Osteocyte (in vitro differentiated cells): ENCODE results near the gene GATA3. TPM values are rescaled to one million over a fixed set of nuclear protein-coding genes. Genes with fewer than 3 reads are reported as not detected.

Experiments
- DNase-seq: peaks from one replicate; pipeline ENCODE4 v3.0.0; 2021; ENCODE audit warnings: mixed read lengths; ENCODE audit not compliant: unreplicated experiment; ENCODE audit errors: extremely low spot score
- H3K27ac Mint-ChIP-seq: one replicate; pipeline ENCODE4 v1.8.0; 2021; ENCODE audit warnings: mild to moderate bottlenecking, mixed read lengths; ENCODE audit not compliant: unreplicated experiment
- H3K27me3 Mint-ChIP-seq: one replicate; pipeline ENCODE4 v1.8.0; 2021; ENCODE audit warnings: mixed read lengths; ENCODE audit not compliant: unreplicated experiment
- H3K36me3 Mint-ChIP-seq: one replicate; pipeline ENCODE4 v1.8.0; 2021; ENCODE audit warnings: mixed read lengths; ENCODE audit not compliant: unreplicated experiment
- H3K4me1 Mint-ChIP-seq: one replicate; pipeline ENCODE4 v1.8.0; 2021; ENCODE audit warnings: mixed read lengths; ENCODE audit not compliant: unreplicated experiment
- H3K4me3 Mint-ChIP-seq: one replicate; pipeline ENCODE4 v1.8.0; 2021; ENCODE audit warnings: mild to moderate bottlenecking, moderate library complexity, mixed read lengths; ENCODE audit not compliant: unreplicated experiment
- H3K9me3 Mint-ChIP-seq: one replicate; pipeline ENCODE4 v1.8.0; 2021; ENCODE audit warnings: mixed read lengths; ENCODE audit not compliant: unreplicated experiment
- total RNA-seq: library from RNA; stranded (reverse); gene quantifications from 2 replicates; pipeline ENCODE4 v1.2.1, GENCODE V29; 2021
- TF ChIP-seq, protein P1 (sequence below): fragments of 200-600 bp; sonication (generic); IDR thresholded peaks from 2 replicates; pipeline ENCODE4 v1.5.0; 2021; ENCODE audit warnings: antibody characterized with exemption, mild to moderate bottlenecking, moderate library complexity

Gene GATA3
- total RNA-seq, 1 donor from 2014 or later: not detected

DNA sequence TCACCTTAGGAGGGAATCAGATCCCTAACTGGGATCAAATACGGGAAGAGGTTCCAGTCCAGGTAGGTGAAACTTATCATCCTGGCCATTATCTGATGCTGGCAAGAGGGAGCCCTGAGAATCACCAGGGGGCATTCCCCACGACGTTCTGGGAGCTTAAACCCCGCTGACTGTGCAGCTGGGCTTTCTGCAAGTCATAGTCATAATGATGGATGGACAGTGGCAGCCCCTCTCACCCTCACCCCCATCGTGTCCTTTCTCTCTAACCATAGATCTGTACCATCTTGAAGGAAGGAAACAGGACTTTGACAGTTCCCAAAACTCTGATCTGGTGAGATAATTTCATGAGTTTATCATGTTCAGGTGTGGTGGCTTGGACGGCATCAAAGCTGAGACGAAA is 50.2 kb downstream of the GATA3 start:
- Mint-ChIP-seq H3K27ac (no peak overlapping the region), H3K4me1 (no peaks in the 10 kb centered on the region), H3K27me3 (peaks cover 2% of the 10 kb centered on the region), H3K4me3 (no peak overlapping the region), H3K9me3 (no peaks in the 10 kb centered on the region), H3K36me3 (no peaks in the 10 kb centered on the region)
- DNase-seq: no peak
- TF ChIP-seq, protein P1, sequence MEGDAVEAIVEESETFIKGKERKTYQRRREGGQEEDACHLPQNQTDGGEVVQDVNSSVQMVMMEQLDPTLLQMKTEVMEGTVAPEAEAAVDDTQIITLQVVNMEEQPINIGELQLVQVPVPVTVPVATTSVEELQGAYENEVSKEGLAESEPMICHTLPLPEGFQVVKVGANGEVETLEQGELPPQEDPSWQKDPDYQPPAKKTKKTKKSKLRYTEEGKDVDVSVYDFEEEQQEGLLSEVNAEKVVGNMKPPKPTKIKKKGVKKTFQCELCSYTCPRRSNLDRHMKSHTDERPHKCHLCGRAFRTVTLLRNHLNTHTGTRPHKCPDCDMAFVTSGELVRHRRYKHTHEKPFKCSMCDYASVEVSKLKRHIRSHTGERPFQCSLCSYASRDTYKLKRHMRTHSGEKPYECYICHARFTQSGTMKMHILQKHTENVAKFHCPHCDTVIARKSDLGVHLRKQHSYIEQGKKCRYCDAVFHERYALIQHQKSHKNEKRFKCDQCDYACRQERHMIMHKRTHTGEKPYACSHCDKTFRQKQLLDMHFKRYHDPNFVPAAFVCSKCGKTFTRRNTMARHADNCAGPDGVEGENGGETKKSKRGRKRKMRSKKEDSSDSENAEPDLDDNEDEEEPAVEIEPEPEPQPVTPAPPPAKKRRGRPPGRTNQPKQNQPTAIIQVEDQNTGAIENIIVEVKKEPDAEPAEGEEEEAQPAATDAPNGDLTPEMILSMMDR: no peak

DNA sequence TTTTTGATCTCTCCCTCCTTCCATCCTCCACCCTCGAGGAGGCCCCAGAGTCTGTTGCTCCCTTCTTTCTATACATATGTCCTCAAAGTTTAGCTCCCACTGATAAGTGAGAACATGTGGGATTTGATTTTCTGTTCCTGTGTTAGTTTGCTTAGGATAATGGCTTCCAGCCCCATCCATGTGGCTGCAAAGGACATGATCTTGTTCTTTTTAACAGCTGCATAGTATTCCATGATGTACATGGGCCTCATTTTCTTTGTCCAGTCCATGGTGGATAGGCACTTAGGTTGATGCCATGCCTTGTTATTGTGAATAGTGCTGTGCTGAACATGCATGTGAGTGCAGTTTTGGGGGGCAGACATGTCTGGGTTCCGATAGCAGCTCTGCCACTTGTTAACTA is 51.4 kb downstream of the GATA3 start:
- Mint-ChIP-seq H3K27ac (no peak overlapping the region), H3K4me3 (no peak overlapping the region), H3K36me3 (no peaks in the 10 kb centered on the region), H3K9me3 (no peaks in the 10 kb centered on the region), H3K27me3 (peaks cover 2% of the 10 kb centered on the region), H3K4me1 (no peaks in the 10 kb centered on the region)
- TF ChIP-seq, protein P1: no peak
- no peak for DNase-seq

DNA sequence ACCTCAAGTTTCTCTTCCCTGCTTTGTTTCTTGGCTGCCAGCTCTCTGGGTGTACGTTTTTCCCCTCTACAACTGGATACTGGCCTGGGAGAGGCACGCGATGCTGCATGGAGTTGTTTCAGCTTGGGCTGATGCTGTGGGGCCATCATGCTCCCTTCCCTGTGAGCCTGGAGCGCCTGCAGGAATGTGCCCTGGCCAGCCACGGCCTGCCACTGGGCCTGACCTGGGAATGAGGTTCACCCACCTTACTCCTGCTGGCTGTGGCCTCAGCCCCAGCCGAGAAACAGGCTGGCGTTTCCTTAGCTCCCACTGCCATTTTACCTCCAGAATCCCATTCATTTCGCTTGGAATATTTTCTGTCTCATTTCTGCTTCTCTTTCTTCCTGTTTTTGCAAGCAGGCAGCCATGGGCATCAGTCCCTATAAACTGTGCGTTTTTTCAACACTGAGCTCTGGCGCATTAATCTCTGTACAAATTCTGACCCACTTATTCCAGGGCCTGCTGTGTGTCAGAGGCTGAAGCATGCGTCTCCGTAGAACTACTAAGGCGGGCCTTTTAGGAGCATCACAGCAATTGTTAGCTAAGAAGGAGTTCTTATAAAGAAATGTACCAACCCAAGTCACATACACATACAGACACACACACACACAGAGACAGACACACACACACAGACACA is 57.9 kb downstream of the GATA3 start:
- no peak overlapping the region for H3K27ac Mint-ChIP-seq

DNA sequence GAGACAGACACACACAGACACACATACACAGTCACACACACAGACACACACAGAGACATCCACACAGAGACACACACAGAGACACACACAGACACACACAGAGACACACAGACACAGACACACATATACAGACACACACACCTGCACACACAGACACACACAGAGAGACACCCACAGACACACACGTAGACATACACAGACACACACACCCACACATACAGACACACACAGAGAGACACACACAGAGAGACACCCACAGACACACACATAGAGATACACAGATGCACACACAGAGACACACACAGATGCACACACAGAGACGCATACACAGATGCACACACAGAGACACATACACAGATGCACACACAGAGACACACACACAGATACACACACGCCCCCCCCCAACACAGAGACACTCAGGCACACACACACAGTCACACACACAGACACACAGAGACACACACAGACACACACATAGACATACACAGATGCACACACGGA is 58.5 kb downstream of the GATA3 start:
- TF ChIP-seq, protein P1: no peak
- H3K4me3 Mint-ChIP-seq: no peak overlapping the region
- no peaks in the 10 kb centered on the region for H3K9me3 Mint-ChIP-seq
- H3K4me1 Mint-ChIP-seq: no peaks in the 10 kb centered on the region
- no peaks in the 10 kb centered on the region for H3K27me3 Mint-ChIP-seq
- no peak for DNase-seq
- no peaks in the 10 kb centered on the region for H3K36me3 Mint-ChIP-seq
- no peak overlapping the region for H3K27ac Mint-ChIP-seq

More for the DNA sequence above, 57.9 kb downstream of the GATA3 start:
- H3K4me1 Mint-ChIP-seq: no peaks in the 10 kb centered on the region
- H3K9me3 Mint-ChIP-seq: no peaks in the 10 kb centered on the region
- H3K36me3 Mint-ChIP-seq: no peaks in the 10 kb centered on the region
- peaks cover 1% of the 10 kb centered on the region for H3K27me3 Mint-ChIP-seq
- H3K4me3 Mint-ChIP-seq: no peak overlapping the region
- no peak for DNase-seq
- TF ChIP-seq, protein P1: no peak

DNA sequence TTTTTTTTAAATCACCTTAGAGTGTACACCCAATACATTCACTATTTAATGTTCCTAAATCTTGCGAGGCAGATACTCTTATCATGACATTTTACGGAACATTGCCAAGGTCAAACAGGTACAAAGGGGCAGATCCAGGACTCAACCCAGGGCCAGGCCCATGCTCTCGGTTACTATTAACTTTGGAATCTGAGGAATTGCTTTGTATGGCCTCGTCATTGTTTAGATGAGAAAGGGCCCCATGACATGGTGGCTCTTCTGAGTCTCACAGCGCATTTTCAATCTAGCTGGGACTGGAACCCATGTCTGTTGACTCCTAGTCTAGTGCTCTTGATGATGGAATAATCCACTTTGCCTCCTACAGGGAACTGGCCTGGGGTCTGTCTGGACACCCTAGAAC is 59.1 kb downstream of the GATA3 start:
- H3K27ac Mint-ChIP-seq: no peak overlapping the region
- H3K9me3 Mint-ChIP-seq: no peaks in the 10 kb centered on the region
- H3K4me3 Mint-ChIP-seq: no peak overlapping the region
- H3K4me1 Mint-ChIP-seq: no peaks in the 10 kb centered on the region
- no peaks in the 10 kb centered on the region for H3K27me3 Mint-ChIP-seq
- no peaks in the 10 kb centered on the region for H3K36me3 Mint-ChIP-seq
- TF ChIP-seq, protein P1: no peak
- no peak for DNase-seq
